CD4-positive, alpha-beta T cell treated with Interleukin-6 for 4 hours (primary cell): ENCODE data around the gene PAFAH1B1.
"Not testable (repeated sequence)": the region's sequence is repeated elsewhere in the genome, so short reads cannot be mapped to it uniquely, and the experiment has no call there.

Experiments used
- DNase-seq: peaks from one replicate; pipeline ENCODE4 v3.0.0-alpha.2; 2020; ENCODE audit warnings: mixed read lengths

PAFAH1B1 gene

DNA sequence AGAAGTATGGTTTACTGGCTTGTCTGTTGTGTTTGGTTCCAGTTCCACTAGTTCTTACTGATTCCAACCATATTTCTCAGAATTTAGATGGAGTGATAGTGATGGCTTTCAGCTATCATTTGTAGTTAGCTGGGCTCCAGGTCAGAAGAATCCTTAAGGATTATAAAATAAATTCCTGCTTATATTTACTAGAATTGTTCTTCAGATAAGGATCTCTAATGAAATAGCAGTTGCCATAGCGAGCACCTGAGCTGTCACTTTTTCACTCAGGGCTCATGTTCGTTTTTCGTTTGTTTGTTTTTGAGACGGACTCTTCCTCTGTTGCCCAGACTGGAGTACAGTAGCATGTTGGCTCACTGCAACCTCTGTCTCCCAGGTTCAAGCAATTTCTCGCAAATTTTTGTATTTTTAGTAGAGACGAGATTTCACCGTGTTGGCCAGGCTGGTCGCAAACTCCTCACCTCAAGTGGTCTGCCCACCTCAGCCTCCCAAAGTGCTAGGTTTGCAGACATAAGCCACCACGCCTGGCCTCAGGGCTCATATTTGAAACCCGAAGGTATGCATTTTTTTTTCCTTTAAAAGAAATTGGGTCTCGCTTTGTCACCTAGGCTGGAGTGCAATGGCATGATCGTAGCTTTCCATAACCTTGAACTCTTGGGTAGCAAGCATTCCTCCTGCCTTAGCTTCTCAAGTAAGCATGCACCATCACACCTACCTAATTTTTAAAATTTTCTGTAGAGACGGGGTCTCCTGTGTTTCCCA lies 42.9 kb downstream of the PAFAH1B1 start:
- DNase-seq, result no peak

DNA sequence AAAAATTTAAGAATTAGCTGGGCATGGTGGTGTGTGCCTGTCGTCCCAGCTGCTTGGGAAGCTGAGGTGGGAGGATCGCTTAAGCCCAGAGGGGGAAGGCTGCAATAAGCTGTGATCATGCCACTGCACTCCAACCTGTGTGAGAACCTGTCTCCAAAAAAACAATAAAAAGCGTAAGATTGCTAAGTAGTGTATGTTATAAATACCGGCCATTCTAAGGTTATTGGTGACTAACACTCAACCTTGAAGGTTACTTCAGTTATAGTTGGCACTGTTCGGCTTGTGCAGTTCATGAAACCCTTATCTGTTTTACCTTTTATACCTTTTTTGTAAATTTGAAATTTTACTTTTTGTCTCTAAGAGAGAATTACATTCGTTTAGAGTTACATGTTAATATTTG lies 44.0 kb downstream of the PAFAH1B1 start:
- no peak for DNase-seq

DNA sequence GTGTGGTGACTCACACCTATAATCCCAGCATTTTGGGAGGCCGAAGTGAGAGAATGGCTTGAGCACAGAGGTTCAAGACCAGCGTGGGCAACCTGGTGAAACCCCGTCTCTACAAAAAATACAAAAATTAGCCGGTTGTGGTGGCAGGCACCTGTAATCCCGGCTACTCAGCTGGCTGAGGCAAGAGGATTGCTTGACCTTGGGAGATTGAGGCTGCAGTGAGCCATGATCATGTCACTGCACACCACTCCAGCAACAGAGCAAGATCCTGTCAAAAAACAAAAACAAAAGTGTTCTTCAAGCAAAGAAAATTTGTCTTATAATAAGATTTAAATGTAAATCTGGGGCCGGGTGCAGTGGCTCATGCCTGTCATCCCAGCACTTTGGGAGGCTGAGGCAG lies 51.5 kb downstream of the PAFAH1B1 start:
- DNase-seq, result no peak

DNA sequence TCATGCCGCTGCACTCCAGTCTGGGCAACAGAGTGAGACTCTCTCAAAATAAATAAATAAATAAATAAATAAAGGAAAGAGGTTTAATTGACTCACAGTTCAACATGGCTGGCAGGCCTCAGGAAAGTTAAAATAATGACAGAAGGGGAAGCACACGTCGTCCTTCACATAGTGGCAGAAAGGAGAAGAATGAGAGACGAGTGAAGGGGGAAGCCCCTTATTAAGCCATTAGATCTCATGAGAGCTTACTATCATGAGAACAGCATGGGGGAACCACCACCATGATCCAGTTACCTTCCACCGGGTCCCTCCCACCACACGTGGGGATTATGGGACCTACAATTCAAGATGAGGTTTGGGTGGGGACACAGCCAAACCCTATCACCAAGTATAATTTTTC lies 54.5 kb downstream of the PAFAH1B1 start:
- no peak for DNase-seq

DNA sequence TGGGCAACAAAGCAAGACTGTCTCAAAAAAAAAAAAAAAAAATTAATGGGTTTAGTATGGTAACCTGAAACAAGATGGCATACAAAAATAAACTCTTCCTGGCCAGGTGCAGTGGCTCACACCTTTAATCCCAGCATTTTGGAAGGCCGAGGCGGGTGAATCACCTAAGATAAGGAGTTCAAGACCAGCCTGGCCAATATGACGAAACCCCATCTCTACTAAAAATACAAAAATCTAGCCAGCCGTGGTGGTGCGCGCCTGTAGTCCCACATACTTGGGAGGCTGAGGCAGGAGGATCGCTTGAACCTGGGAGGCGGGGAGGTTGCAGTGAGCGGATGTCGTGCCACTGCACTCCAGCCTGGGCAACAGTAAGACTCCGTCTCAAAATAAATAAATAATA lies 55.7 kb downstream of the PAFAH1B1 start:
- no peak for DNase-seq

DNA sequence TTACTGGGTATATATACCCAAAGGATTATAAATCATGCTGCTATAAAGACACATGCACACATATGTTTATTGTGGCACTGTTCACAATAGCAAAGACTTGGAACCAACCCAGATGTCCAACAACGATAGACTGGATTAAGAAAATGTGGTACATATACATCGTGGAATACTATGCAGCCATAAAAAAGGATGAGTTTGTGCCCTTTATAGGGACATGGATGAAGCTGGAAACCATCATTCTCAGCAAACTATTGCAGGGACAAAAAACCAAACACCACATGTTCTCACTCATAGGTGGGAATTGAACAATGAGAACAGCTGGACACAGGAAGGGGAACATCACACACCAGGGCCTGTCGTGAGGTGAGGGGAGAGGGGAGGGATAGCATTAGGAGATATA lies 59.5 kb downstream of the PAFAH1B1 start:
- DNase-seq, result not testable (repeated sequence)

DNA sequence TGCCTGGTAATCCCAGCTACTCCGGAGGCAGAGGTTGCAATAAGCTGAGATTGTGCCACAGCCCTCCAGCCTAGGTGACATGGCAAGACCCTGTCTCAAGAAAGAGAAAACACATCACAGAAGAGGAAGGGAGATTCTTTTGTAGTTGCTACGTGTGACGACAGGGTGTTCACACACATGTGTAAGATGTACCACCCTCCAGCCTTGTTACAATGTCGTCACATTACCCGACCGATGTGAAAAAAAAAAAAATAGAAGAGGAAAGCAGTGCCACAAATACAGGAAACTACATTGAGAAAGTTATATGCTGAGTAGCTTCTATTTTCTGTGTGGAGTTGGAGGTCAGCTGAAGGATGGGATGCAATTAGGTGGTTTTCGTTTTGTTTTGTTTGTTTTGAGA lies 62.1 kb downstream of the PAFAH1B1 start:
- no peak for DNase-seq

DNA sequence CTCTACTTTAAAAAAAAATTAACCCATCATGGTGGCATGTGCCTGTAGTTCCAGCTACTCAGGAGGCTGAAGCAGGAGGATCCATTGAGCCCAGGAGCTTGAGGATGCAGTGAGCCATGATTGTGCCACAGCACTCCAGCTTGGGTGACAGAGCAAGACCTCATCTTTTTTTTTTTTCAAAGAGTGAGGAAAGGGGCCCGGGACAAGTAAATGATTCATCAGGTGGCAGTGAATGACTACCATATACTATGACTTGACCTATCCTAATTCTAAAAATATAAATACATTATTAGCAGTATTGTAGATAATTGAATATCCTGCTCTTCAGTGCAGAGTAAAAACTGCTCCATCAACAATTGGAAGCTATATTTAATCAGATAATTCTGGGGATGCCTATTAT lies 62.8 kb downstream of the PAFAH1B1 start:
- DNase-seq, result no peak

DNA sequence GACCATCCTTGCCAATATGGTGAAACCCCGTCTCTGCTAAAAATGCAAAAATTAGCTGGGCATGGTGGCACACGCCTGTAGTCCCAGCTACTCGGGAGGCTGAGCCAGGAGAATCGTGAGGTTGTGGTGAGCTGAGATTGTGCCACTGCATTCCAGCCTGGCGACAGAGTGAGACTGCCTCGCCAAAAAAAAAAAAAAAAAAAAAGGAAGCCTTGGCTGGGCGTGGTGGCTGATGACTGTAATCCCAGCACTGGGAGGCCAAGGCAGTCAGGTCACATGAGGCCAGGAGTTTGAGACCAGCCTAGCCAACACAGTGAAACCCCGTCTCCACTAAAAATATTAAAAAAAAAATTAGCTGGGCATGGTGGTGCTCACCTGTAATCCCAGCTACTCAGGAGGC lies 65.9 kb downstream of the PAFAH1B1 start:
- DNase-seq, result not testable (repeated sequence)

DNA sequence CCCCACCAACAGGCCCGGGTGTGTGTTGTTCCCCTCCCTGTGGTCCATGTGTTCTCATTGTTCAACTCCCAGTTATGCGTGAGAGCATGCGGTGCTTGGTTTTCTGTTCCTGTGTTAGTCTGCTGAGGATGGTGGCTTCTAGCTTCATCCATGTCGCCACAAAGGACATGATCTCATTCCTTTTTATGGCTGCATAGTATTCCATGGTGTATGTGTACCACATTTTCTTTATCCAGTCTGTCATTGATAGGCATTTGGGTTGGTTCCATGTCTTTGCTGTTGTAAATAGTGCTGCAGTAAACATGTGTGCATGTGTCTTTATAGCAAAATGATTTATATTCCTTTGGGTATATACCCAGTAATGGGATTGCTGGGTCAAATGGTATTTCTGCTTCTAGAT lies 67.0 kb downstream of the PAFAH1B1 start:
- not testable (repeated sequence) for DNase-seq

DNA sequence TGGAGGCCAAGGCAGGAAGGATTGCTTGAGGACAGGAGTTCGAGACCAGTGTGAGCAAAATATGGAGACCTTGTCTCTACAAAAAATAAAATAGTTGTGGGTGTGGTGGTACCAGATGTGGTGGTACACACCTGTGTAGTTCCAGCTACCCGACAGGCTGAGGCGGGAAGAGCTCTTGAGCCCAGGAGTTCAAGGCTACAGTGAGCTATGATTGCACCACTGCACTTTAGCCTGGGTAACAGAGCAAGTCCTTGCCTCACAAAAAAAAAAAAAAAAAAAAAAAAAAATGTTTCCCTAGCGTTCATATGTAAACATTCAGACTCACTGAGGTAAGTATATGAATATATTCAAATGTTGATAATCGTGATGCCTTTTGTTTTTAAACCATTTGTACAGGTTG lies 78.6 kb downstream of the PAFAH1B1 start:
- DNase-seq, result no peak

DNA sequence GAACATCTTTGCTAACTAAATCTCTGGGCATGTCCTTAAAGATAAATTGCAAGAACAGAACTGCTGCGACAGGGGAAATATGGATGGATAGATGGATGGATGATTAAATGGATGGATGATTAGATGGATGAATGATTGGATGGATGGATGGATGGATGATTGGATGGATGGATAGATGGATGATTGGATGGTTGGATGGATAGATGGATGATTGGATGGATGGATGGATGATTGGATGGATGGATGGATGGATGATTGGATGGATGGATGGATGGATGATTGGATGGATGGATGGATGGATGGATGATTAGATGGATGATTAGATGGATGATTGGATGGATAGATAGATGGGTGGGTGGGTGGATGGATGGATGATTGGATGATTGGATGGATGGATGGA lies 85.8 kb downstream of the PAFAH1B1 start:
- DNase-seq, result not testable (repeated sequence)

DNA sequence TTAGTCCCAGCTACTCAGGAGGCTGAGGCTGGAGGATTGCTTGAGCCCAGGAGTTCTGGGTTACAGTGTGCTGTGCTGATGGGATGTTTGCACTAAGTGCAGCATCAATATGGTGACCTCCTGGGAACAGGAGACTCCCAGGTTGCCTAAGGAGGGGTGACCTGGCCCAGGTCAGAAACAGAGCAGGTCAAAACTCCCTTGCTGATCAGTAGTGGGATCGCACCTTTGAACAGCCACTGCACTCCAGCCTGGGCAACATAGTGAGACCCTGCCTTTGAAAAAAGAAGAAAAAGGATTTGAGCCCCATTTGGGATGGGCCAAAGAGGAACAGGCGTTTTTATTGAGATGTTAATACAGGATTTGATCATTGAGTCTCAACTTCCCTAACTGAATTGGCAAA lies 87.5 kb downstream of the PAFAH1B1 start:
- DNase-seq, result no peak

DNA sequence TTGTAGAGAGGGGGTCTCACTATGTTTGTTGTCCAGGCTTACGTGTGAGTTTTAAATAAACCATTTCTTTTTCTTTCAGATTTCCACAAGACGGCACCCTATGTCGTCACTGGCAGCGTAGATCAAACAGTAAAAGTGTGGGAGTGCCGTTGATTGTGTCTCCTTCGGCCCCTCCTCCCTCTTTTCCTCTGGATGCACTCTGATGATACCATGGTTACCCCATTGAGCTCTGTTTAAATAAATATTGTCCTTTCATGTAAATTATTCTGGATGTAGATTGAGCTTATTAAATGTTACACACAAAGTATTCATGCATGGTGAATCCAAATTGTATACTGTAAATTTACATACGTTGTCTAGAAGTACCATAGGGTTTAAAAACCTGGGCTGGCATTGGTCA lies 88.2 kb downstream of the PAFAH1B1 start:
- DNase-seq, result no peak

DNA sequence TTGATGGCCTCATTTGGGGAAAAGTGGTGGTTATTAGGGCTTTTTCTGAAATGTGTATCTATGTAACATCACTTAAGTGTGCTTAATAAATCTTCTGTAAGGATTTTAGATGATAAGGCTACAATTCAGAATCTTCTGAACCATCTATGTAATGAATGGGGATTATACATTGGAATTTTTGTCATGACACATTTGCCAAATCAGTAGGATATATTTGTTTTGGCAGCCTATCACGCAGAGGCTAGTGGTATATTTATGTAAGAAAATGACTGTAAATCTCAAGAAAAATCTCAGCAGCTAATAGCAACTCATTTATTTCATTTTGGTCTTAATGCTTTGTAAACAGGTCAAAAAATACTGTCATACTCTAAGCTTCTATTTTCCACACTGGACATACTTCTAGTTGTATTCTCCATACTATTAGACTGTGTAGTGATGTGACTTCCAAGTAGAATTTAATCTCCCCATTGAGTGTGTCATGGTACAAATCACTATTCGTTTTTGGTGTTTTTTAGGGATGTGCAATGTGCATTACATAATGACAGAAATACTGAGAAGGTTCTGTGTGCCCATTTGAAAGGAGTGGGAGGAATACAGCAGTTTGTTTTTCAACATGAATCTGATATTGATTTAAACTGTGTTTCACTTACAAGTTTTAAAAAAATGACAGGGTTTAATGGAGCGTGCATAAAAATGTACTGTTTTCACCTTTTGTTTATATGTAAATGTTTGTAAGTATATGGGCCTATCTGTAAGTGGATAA lies 88.9 kb downstream of the PAFAH1B1 start:
- DNase-seq, result no peak

DNA sequence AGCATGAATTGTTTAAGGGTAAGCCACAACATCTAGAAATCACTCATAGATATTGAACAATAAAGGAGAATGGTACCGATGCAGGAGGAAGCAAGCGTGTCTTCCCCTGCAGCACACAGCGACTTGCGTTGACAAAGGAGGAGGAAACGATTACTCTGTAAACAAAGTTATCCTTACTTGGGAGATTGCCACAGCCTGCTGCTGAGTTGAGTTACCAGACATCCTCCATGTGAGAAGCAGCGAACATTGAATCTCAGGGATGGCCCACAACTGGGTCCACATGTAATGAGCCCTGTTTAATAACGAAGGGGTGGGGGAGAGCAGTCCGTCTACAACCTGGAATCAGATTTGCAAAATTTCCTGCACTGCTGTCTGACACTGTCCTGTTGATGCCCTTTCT lies 90.5 kb downstream of the PAFAH1B1 start:
- no peak for DNase-seq

DNA sequence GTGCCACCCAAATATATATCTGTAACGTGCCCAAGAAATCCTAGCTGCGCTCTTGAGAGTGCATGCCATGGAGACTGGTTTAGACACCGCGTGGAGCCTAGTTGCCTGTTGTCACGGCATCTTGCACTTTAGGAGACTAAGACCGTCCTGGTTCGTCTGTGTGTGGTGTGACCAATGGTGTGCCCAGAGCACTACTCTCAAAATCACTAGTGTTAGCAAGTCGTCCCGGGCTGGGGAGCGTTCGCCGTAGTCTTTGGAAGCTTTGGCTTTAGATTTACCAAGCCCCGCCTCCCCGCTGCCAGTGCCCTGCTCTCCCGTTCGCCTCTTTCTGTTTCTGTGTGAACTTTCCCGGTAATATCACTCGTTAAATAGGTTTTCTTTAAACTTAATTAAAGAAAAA lies 91.1 kb downstream of the PAFAH1B1 start:
- no peak for DNase-seq

DNA sequence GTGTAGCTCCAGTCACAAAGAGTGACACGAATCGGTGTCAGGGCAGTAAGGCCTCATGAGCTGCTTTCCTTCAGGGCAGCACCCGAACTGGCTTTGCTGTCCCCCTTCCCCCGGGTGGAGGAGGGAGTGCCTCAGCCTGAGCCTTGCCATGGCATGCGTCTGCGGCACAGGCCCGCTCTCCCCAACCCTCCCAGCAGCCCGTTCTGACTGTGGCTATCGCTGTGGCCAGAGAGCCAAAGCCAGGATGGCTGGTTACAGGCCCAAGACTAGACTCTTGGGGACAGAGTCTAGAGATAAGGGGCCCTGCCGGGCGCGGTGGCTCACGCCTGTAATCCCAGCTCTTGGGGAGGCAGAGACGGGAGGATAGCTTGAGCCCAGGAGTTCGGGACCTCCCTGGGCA lies 92.2 kb downstream of the PAFAH1B1 start:
- no peak for DNase-seq

DNA sequence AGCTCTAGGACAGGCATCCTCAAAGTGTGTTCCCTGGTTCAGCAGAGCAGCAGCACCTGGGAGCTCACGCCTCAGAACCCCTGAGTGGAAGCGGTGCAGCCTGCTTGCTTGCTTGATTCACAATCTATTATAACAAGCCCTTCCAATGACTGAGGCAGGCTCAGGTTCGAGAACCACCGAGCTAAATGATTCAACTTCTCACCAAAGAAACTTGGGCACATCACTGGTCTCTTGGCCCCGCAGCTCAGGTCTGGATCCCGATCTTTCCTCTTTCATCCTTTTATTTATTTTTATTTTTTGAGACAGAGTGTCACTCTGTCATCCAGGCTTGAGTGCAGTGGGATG lies 93.6 kb downstream of the PAFAH1B1 start:
- DNase-seq, result no peak

DNA sequence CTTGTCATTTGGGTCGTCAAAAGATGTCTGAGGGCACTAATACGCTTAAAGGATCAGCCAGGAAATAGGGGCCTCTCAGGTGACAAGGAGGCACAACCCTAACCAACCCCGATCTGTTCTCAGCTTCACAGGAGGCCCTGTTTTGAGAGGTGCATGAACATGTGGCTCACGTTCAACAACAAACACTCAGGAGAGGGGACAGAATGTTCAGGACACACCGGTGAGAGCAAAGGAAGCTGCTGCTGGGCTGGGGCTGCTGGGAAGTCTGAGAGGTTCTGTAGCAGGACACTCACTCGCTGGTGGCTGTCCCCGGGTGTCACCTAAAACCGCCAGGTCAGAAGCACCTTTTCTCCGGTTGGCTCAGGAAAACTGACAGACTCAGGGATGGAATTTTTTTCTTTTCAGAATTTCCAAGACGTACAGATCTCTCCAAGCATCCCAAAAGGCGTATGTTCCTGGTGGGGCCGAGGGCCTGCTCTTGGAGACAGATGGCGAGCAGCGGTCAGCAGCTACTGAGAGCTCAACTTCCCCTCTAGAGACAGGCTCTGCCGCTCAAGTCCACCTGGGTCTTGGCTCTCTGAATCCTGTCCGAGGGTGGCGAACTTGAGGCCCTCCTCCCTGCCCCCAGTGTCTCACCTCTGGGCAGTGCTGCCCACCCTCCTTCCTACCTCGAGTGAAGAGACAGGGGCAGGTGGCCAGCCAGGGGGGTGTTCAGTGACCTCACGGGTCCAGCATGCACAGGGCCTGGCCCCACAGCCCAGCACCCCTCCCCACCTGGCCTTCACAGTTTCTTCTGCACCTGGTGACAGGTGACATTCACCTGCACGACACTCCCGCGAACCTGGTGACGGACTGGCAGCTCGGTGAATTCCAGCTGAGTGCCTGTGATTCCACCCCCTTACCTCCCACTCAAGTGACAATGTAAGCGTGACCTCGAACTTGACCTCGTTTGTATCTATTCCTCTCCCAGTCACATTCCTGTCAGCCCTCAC lies 95.2 kb downstream of the PAFAH1B1 start:
- DNase-seq, result no peak

DNA sequence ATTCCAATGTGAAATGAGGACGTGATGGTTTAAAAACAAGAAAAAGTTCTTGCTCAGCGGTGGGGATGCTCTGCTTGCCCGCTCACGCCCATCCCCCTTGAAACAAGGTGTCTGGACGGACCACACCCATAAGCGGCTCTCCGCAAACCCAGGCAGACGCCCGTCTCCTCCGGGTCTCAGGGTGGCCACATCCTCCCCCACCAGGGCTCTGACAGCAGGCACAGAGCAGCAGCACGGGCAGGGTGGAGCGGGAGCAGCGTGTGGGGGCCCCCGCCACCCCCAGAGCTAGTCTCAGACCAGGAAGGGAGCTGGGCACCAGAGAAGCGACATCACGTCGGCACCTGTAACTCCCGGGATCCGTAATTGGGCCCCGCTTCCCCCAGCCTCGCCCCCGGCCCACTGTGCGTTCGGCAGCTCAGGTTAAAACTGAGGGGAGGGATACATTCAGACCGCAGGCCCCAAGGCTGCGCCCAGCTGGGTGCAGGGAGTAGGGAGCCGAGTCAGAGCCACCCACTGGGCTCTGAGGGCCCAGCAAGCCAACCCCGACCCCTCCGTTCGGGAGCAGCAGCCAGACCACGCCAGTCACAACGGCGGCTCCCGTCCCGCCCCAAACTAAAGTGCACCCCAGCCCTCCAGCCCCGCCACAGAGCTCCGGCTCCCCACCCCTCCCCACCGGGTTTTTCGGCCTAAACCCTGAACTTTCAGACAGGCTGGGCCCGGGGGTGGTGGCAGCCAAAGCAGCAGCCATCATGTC lies 96.1 kb downstream of the PAFAH1B1 start:
- DNase-seq, result no peak
